Endothelial cell of umbilical vein (primary cell): ENCODE data around the gene MDP1. TPM values are rescaled to one million over a fixed set of nuclear protein-coding genes. Genes with fewer than 3 reads are reported as not detected.
A peak's percentile ranks its signal among the peaks of the same experiment; 100 is the strongest.

Source experiments
- BruUV-seq: library from RNA; stranded (reverse); fragments of 400-500 nt; replicated peaks from 2 replicates; lab custom pipeline; 2021; lab: Mats Ljungman, UMichigan
- CTCF ChIA-PET: fragments of 300-600, 350-600 bp; sonication (Branson Sonifier 250); formaldehyde crosslinking; loops from one replicate; lab custom pipeline; 2021; ENCODE audit warnings: antibody characterized with exemption, inconsistent platforms; lab: Charles Lee
- POLR2A ChIA-PET: fragments of 300-600, 350-600 bp; sonication (Branson Sonifier 250); formaldehyde crosslinking; loops from one replicate; lab custom pipeline; 2021; ENCODE audit warnings: antibody characterized with exemption, inconsistent platforms; lab: Charles Lee
- DNase-seq: peaks from one replicate; pipeline ENCODE4 v3.0.0-alpha.2; 2011; ENCODE audit warnings: low read depth, low spot score
- FAIRE-seq: peaks from 2 replicates; lab custom pipeline; 2011; peaks lifted over from hg19 to GRCh38; lab: Jason Lieb, UNC
- H2AFZ ChIP-seq: 2 replicates; pipeline ENCODE4 v1.6.0; 2012; ENCODE audit warnings: low read depth, low read length, control low read depth, inconsistent platforms
- H3K27ac ChIP-seq: 2 replicates; pipeline ENCODE4 v1.5.1; 2011; ENCODE audit warnings: low read depth, mild to moderate bottlenecking, control low read depth, low read length, moderate library complexity; ENCODE audit not compliant: insufficient read depth
- H3K27me3 ChIP-seq, 2 experiments: 2 replicates each; pipeline versions ENCODE4 v1.6.0 to v1.6.1; 2011; ENCODE audit warnings: low read length in 2 of 2, mixed read lengths in 1 of 2; ENCODE audit not compliant: control insufficient read depth in 2 of 2, insufficient read depth in 2 of 2
- H3K36me3 ChIP-seq, 2 experiments: 2 replicates in 1 of 2; 3 replicates in 1 of 2; pipeline ENCODE4 v1.5.1; 2011; ENCODE audit warnings: low read length in 2 of 2, mild to moderate bottlenecking in 1 of 2, moderate library complexity in 1 of 2; ENCODE audit not compliant: control insufficient read depth in 2 of 2, insufficient read depth in 2 of 2; ENCODE audit errors: extremely low read depth in 1 of 2
- H3K4me1 ChIP-seq: 3 replicates; pipeline ENCODE4 v1.5.1; 2011; ENCODE audit warnings: mild to moderate bottlenecking, low read length; ENCODE audit not compliant: control insufficient read depth, insufficient read depth; ENCODE audit errors: extremely low read depth
- H3K4me2 ChIP-seq: 2 replicates; pipeline ENCODE4 v1.6.1; 2011; ENCODE audit warnings: low read length, control low read depth, mixed read lengths; ENCODE audit not compliant: insufficient read depth
- H3K4me3 ChIP-seq, 3 experiments: fragments of 200-600 bp in 1 of 3; sonication (generic), shearing (Covaris generic) in 1 of 3; replicated peaks in 1 of 3; 2 replicates each; pipeline ENCODE4 v1.5.1; 2011 to 2016; ENCODE audit warnings: control low read depth in 3 of 3, low read length in 3 of 3, mild to moderate bottlenecking in 2 of 3, inconsistent platforms in 1 of 3, low read depth in 1 of 3, moderate library complexity in 1 of 3; ENCODE audit not compliant: insufficient read depth in 1 of 3
- H3K79me2 ChIP-seq: 2 replicates; pipeline ENCODE4 v1.6.0; 2012; ENCODE audit warnings: low read length, inconsistent platforms; ENCODE audit not compliant: control insufficient read depth, insufficient read depth
- H3K9ac ChIP-seq: replicated peaks from 2 replicates; pipeline ENCODE3; 2011; ENCODE audit warnings: low read length, control low read depth; ENCODE audit not compliant: insufficient read depth; ENCODE audit errors: extremely low read depth
- H3K9me1 ChIP-seq: replicated peaks from 3 replicates; pipeline ENCODE4 v1.6.0; 2011; ENCODE audit warnings: mild to moderate bottlenecking, low read length; ENCODE audit not compliant: control insufficient read depth, insufficient read depth; ENCODE audit errors: extremely low read depth
- H3K9me3 ChIP-seq: replicated peaks from 2 replicates; pipeline ENCODE4 v1.5.1; 2012; ENCODE audit warnings: low read length, inconsistent platforms; ENCODE audit not compliant: control insufficient read depth, insufficient read depth
- H4K20me1 ChIP-seq: replicated peaks from 2 replicates; pipeline ENCODE3; 2011; ENCODE audit warnings: mild to moderate bottlenecking, low read length; ENCODE audit not compliant: control insufficient read depth, insufficient read depth; ENCODE audit errors: extremely low read depth
- EZH2 ChIP-seq: IDR thresholded peaks from 2 replicates; pipeline ENCODE4 v1.6.1; 2012; ENCODE audit warnings: borderline replicate concordance, low read depth, mild to moderate bottlenecking, moderate library complexity, low read length, inconsistent platforms; ENCODE audit not compliant: severe bottlenecking
- FOS ChIP-seq: IDR thresholded peaks from 2 replicates; pipeline ENCODE4 v1.6.1; 2011; ENCODE audit warnings: mild to moderate bottlenecking, low read length, moderate library complexity, borderline replicate concordance; ENCODE audit not compliant: insufficient read depth
- GATA2 ChIP-seq: IDR thresholded peaks from 2 replicates; pipeline ENCODE4 v1.7.0; 2011; ENCODE audit warnings: low read depth, mild to moderate bottlenecking, moderate library complexity, mixed read lengths, low read length; ENCODE audit not compliant: insufficient read length, insufficient read depth
- JUN ChIP-seq: IDR thresholded peaks from 2 replicates; pipeline ENCODE4 v1.6.1; 2011; ENCODE audit warnings: borderline replicate concordance, low read depth; ENCODE audit not compliant: insufficient read length, insufficient read depth
- MYC ChIP-seq: IDR thresholded peaks from one replicate; pipeline ENCODE4 v1.6.1; 2011; ENCODE audit warnings: mild to moderate bottlenecking, low read depth, low read length
- POLR2A ChIP-seq: IDR thresholded peaks from 2 replicates; pipeline ENCODE4 v1.6.1; 2012; ENCODE audit warnings: low read depth, mild to moderate bottlenecking, control low read depth, low read length
- POLR2AphosphoS5 ChIP-seq: IDR thresholded peaks from 2 replicates; pipeline ENCODE4 v1.6.1; 2012; ENCODE audit warnings: low read depth, mild to moderate bottlenecking, control low read depth, low read length, moderate library complexity; ENCODE audit not compliant: insufficient read depth
- dilution Hi-C: fragments of 300-500 bp; cut with MboI; formaldehyde crosslinking; loops from one replicate; pipeline ENCODE4 v1.15.0; 2019; ENCODE audit warnings: low sequenced_read_pairs; ENCODE audit not compliant: extremely low pct_ligation_motif_present
- intact Hi-C: fragments of 100-400 bp; cut with micrococcal nuclease; formaldehyde crosslinking; loops from one replicate; pipeline ENCODE4 v1.10.0; 2022
- polyA plus RNA-seq, 4 experiments: library from polyadenylated mRNA; depleted of rRNA in 3 of 4; stranded (reverse) in 3 of 4; unstranded in 1 of 4; fragments of >200 nt; gene quantifications; 2 replicates each; pipeline versions ENCODE4 v1.2.1 to v1.2.3, GENCODE V29; 2011 to 2012; ENCODE audit warnings: missing spikeins in 1 of 4
- total RNA-seq: library from RNA; stranded (reverse); gene quantifications from 2 replicates; pipeline ENCODE4 v1.2.3, GENCODE V29; 2021
- TF ChIP-seq, protein P1 (sequence below): IDR thresholded peaks from 2 replicates; pipeline ENCODE4 v1.6.1; 2011; ENCODE audit not compliant: insufficient read depth, insufficient read length
- TF ChIP-seq, protein P2 (sequence below), 2 donors: IDR thresholded peaks; 1 replicate in 1 of 2; 2 replicates in 1 of 2; pipeline ENCODE4 v1.5.1; 2011; ENCODE audit warnings: low read length in 2 of 2, mild to moderate bottlenecking in 2 of 2, moderate library complexity in 2 of 2, control low read depth in 1 of 2, inconsistent platforms in 1 of 2, low read depth in 1 of 2; ENCODE audit not compliant: insufficient read depth in 1 of 2; ENCODE audit errors: extremely low read depth in 1 of 2

MDP1 gene
- total and polyA plus RNA-seq, 2 donors (not counting 3 experiments of a cell fraction or from before 2014, with no cell fraction given): 8.1 to 22.7 TPM

DNA sequence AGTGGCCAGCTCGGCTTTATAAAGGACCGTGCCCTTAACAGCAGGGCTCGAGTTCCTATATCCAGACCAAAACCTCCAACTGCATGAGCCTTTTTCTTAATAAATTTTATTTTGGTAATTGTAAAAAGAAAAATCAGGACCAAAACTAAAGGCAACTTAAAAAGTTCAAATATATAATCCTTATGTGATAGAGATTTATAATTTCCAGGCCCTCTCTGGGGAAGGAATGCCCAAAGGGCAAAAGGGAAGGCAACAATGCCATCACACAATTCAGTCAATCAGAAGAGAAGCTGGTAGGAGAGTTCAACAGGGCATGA lies 26.8 kb downstream of the MDP1 start:
- Histone ChIP-seq H3K27ac (no peak overlapping the region), H3K4me3 (no peak overlapping the region), H3K27me3 (no peaks in the 10 kb centered on the region), H3K9me1 (no peaks in the 10 kb centered on the region), H2AFZ (no peak overlapping the region), H3K79me2 (peaks cover 20% of the 10 kb centered on the region), H3K9me3 (no peaks in the 10 kb centered on the region), H4K20me1 (no peaks in the 10 kb centered on the region), H3K4me1 (peaks cover 6% of the 10 kb centered on the region), H3K9ac (peak overlapping the region; percentile 14), H3K36me3 (peaks cover 5 to 32% of the 10 kb centered on the region in 2 experiments), H3K4me2 (peak overlapping the region; percentile 1)
- ChIA-PET CTCF (interaction anchor here (1.0 to 1.6 kb wide), 7 partner anchors 9 to 119 kb away, joined by 3 to 6 read pairs (median 5); partner anchors contain the start of genes CHMP4A, CIDEB, IRF9 and MDP1), POLR2A (interaction anchor here (1.0 kb wide), 1 partner anchor 24 kb away, joined by 5 read pairs; the partner anchor contains the start of gene CHMP4A)
- no TSS peak for BruUV-seq
- no peak for FAIRE-seq
- intact Hi-C loops (loop anchor here (2.0 kb wide), 4 partner anchors 28 to 108 kb away; partner anchors contain the start of genes DCAF11, IRF9, NRL and PSME2), dilution Hi-C loops (no loop called here)
- DNase-seq: no peak
- TF ChIP-seq, protein P1, sequence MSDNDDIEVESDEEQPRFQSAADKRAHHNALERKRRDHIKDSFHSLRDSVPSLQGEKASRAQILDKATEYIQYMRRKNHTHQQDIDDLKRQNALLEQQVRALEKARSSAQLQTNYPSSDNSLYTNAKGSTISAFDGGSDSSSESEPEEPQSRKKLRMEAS: no peak
- TF ChIP-seq POLR2A: no peak
- no peak for TF ChIP-seq MYC
- no peak for TF ChIP-seq JUN
- TF ChIP-seq, protein P2, sequence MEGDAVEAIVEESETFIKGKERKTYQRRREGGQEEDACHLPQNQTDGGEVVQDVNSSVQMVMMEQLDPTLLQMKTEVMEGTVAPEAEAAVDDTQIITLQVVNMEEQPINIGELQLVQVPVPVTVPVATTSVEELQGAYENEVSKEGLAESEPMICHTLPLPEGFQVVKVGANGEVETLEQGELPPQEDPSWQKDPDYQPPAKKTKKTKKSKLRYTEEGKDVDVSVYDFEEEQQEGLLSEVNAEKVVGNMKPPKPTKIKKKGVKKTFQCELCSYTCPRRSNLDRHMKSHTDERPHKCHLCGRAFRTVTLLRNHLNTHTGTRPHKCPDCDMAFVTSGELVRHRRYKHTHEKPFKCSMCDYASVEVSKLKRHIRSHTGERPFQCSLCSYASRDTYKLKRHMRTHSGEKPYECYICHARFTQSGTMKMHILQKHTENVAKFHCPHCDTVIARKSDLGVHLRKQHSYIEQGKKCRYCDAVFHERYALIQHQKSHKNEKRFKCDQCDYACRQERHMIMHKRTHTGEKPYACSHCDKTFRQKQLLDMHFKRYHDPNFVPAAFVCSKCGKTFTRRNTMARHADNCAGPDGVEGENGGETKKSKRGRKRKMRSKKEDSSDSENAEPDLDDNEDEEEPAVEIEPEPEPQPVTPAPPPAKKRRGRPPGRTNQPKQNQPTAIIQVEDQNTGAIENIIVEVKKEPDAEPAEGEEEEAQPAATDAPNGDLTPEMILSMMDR (IDR thresholded peaks at IDR 0.05; ENCODE audit: extremely low read depth in 1 of 2, insufficient read depth in 1 of 2, low read depth in 1 of 2, low read length in 2 of 2): no peak
- no peak for TF ChIP-seq FOS
- TF ChIP-seq GATA2: no peak
- no peak for TF ChIP-seq EZH2
- TF ChIP-seq POLR2AphosphoS5: no peak
